Esophagus (tissue), 2 donors: Measurements from ENCODE around the gene GPR89A. TPM values are rescaled to one million over a fixed set of nuclear protein-coding genes. Genes with fewer than 3 reads are reported as not detected.
"Not testable (repeated sequence)": the region's sequence is repeated elsewhere in the genome, so short reads cannot be mapped to it uniquely, and the experiment has no call there.

ENCODE experiments used
- H3K27ac ChIP-seq, 2 donors: one replicate each; pipeline ENCODE4 v1.5.1; 2013; ENCODE audit warnings: low read depth in 2 of 2, mild to moderate bottlenecking in 2 of 2, inconsistent platforms in 1 of 2, low read length in 1 of 2, moderate library complexity in 1 of 2
- H3K27me3 ChIP-seq, 2 donors: one replicate each; pipeline ENCODE4 v1.6.1; 2013; ENCODE audit warnings: low read length in 2 of 2, control low read depth in 1 of 2, mild to moderate bottlenecking in 1 of 2; ENCODE audit not compliant: insufficient read depth in 2 of 2, control insufficient read depth in 1 of 2
- H3K36me3 ChIP-seq, 2 donors: one replicate each; pipeline ENCODE4 v1.6.1; 2013; ENCODE audit warnings: low read length in 1 of 2; ENCODE audit not compliant: control insufficient read depth in 2 of 2, insufficient read depth in 2 of 2
- H3K4me1 ChIP-seq, 2 donors: one replicate each; pipeline ENCODE4 v1.6.1; 2013; ENCODE audit warnings: low read length in 1 of 2; ENCODE audit not compliant: control insufficient read depth in 2 of 2, insufficient read depth in 2 of 2
- H3K4me3 ChIP-seq, 2 donors: one replicate each; pipeline ENCODE4 v1.5.1; 2013; ENCODE audit warnings: low read length in 2 of 2, mild to moderate bottlenecking in 2 of 2, low read depth in 1 of 2, moderate library complexity in 1 of 2
- H3K9me3 ChIP-seq, 2 donors: one replicate each; pipeline ENCODE4 v1.6.1; 2013; ENCODE audit warnings: mild to moderate bottlenecking in 2 of 2, low read depth in 1 of 2, low read length in 1 of 2, moderate library complexity in 1 of 2; ENCODE audit not compliant: control insufficient read depth in 2 of 2, insufficient read depth in 1 of 2
- WGBS, 2 donors: extraction: QIAGEN DNeasy Blood & Tissue Kit; methylation state at CpG; one replicate each; pipeline ENCODE4 v1.1.7; 2013; 5-methylcytosine and 5-hydroxymethylcytosine counted together
- polyA plus RNA-seq, 2 donors: library from polyadenylated mRNA; stranded (reverse); fragments of 200-250 nt; gene quantifications; one replicate each; pipeline ENCODE4 v1.2.3, GENCODE V29; 2013
- donor health status: healthy with polysubstance abuse.
- donor health status: Bipolar disorder and iron deficiency.

Gene GPR89A
- polyA plus RNA-seq, 2 donors: 9.5 to 9.7 TPM

DNA sequence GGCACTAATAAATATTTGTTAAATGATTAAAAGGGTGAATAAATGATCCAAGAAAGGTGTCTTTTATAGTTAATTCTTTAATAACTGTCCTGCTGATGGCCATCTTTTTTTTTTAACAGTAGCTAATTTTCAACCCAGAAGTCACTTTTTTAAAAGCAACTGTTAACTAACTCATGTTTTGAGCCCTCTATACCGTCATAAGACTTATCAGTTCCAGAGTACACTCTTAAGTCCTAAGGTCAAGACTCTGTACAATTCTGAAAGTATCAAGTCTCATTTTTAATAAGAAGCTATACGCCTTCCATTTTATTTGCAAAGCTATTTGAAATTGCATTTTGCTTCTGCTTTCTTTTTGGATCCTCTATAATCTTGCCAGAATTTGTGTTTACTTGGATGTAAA lies 3.0 kb downstream of the GPR89A start:
- H3K4me1 ChIP-seq, H3K4me3 ChIP-seq, H3K36me3 ChIP-seq, H3K27me3 ChIP-seq, H3K27ac ChIP-seq, H3K9me3 ChIP-seq: not testable (repeated sequence)
- 71 to 86% methylated on average over 2 of the region's 2 CpGs for WGBS, 2 donors

DNA sequence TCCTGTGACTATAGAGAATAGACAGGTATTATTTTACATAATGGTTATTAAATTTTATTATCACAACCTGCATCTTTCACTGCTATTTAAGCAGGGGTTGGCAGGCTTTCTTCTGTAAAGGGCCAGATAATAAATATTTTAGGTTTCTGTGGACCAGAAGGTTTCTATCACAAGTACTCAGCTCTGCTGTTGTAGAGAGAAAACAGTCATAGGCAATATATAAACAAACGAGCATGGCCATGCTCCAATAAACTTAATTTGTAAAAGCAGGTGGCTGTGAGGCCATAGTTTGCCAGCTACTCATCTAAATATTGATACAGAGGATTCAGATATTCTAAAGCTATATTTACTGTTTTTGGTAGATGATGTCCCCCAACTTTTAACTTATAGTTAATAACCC lies 12.3 kb downstream of the GPR89A start:
- not testable (repeated sequence) for H3K4me1 ChIP-seq, H3K27me3 ChIP-seq, H3K36me3 ChIP-seq, H3K27ac ChIP-seq, H3K9me3 ChIP-seq, H3K4me3 ChIP-seq
- WGBS, 2 donors: 52 to 59% methylated on average over 1 of the region's 1 CpG

DNA sequence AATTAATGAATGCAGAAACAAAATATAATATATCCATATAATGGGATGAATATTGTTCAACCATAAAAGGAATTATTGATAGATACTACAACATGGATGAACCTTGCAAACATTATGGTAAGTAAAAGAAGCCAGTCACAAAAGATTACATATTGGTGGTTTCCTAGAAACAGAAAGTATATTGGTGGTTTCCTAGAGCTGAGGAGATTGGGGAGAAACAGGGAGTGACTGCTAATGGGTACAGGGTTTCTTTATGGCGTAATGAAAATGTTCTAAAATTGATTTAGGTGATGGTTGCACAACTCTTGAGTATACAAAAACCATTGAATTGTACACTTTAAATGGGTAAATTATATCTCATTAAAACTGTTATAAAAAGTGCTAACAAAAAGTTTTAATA lies 14.4 kb downstream of the GPR89A start:
- H3K27ac ChIP-seq, H3K9me3 ChIP-seq, H3K4me1 ChIP-seq, H3K27me3 ChIP-seq, H3K4me3 ChIP-seq, H3K36me3 ChIP-seq: not testable (repeated sequence)
- WGBS, 2 donors: no CpG with 5 or more reads among the region's 1 CpG

DNA sequence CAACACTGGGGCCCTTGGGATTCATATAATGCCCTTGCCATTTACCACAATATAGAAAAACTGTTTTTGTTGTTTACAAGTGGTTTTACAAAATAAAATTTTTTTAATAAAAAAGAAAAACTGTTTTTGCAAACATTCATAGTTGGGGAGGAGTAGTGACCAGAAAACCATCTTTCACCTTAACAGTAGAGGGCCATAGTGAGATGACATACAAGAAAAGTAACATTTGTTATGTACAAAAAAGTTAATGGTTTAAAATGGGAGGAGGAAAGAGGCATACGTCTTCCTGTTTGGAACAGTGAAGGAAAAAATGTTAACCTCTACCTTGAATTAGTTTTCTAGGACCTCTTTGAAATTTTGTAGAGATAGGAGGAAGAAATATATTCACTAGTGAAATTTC lies 28.4 kb downstream of the GPR89A start:
- H3K27me3 ChIP-seq, H3K4me3 ChIP-seq, H3K4me1 ChIP-seq, H3K27ac ChIP-seq, H3K9me3 ChIP-seq, H3K36me3 ChIP-seq: not testable (repeated sequence)
- 45 to 61% methylated on average over 1 of the region's 1 CpG for WGBS, 2 donors

DNA sequence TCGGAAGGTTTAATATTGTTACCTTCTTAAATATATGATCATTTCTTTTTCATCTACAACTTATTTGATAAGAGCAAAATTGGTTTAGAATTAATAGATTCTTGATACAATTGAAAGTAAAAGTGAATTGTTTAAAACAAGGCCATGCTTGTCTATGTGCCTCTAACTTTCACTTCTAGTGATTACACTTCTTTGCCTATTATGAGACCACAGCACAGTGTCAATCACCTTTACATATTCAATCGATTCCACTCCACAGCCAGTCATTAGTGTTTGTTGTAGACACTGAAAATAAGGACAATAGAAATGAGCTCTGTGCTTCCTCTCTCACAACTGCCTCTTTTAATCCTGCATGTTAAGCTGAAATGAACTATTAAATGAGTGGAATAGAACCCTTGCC lies 34.1 kb downstream of the GPR89A start:
- not testable (repeated sequence) for H3K4me1 ChIP-seq, H3K27me3 ChIP-seq, H3K36me3 ChIP-seq, H3K27ac ChIP-seq, H3K4me3 ChIP-seq, H3K9me3 ChIP-seq
- 100% methylated on average over 1 of the region's 2 CpGs for WGBS, 2 donors

DNA sequence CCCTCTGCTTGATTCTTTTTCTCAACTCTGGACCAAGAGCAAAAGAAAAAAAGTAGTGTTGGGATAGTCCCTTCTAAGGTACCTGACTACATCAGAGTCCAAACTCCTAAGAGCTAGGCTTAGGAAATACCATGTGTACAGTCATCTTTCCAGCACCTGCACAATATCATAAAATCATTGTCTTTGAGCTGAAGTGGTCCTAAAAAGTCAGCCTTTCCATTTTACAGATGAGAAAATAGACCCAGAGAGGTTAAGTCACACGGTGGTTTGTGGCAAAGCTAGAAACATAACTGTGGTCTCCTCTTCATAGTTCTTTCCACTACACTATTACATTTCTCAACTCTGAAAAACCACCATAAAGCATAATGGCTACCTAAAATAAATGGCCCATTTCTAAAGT lies 36.2 kb downstream of the GPR89A start:
- not testable (repeated sequence) for H3K27me3 ChIP-seq, H3K9me3 ChIP-seq, H3K36me3 ChIP-seq, H3K27ac ChIP-seq, H3K4me3 ChIP-seq, H3K4me1 ChIP-seq
- no CpG with 5 or more reads among the region's 1 CpG for WGBS, 2 donors

DNA sequence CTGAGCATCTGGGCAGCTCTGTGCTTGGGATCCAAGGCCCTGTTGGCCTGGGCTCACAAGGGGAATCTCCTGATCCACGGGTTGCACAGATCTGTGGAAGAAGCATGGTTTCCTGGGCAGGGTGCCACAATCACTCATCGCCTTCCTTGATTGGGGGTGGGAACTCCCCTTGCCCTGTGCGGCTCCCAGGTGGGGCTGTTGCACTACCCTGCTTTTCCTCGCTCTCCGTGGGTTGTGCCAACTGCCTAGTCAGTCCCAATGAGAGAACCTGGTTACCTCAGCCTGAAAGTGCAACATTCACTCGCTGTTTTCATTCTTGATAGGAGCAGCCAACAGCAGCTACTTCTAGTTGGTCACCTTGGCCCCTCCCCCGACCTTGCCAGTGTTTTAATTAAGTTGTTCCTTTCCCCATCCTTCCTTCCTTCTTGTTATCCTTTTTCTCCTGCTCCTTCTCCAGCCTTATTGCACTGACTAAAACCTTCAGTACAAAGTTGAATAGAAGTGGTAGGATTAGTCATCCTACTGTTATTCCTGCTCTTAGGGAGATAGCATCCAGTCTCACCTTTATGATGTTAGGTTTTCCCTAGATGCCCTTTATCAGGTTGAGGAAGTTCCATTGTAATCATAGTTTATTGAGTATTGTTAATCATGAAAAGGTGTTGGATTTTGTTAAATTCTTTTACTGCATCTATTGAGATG lies 48.6 kb downstream of the GPR89A start:
- WGBS, 2 donors: 80 to 90% methylated on average over 5 of the region's 7 CpGs

DNA sequence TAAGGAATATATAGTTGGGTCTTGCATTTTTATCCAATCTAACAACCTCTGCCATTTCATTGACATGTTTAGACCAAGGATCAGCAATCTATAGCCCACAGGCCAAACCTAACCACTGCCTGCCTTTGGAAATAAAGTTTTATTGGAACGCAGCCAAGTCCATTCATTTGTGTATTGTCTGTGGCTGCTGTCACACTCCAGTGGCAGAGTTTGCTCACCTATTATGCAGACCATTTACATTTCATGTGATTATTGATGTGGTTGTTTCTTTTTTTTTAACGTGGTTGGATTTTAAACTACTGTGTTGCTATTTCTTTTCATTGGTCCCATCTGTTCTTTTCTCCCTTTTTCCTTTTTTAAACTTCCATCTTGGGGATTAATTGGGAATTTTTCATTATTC lies 54.7 kb downstream of the GPR89A start:
- H3K4me1 ChIP-seq, H3K4me3 ChIP-seq, H3K27ac ChIP-seq, H3K9me3 ChIP-seq, H3K36me3 ChIP-seq, H3K27me3 ChIP-seq: not testable (repeated sequence)
- 30 to 49% methylated on average over 2 of the region's 2 CpGs for WGBS, 2 donors

More for the DNA sequence above, 48.6 kb downstream of the GPR89A start:
- H3K4me3 ChIP-seq, H3K9me3 ChIP-seq, H3K36me3 ChIP-seq, H3K27me3 ChIP-seq, H3K27ac ChIP-seq, H3K4me1 ChIP-seq: not testable (repeated sequence)

DNA sequence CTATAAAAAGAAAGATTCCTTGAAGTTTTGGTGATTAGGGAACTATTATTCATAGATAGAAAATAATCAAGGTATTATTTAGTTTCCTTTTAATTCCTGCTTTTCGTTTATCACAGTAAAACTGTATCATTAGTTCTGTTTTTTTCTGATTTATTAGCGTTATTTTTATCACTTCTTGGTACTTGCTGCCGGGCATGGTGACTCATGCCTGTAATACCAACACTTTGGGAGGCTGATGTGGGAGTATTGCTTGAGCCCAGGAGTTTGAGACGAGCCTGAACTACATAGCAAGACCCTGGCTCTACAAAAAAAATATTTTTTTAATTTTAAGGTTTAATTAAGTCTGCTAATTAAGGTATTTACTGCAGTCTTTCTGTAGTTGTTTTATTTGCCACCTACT lies 57.2 kb downstream of the GPR89A start:
- 46 to 52% methylated on average over 4 of the region's 4 CpGs for WGBS, 2 donors
- H3K4me3 ChIP-seq, H3K27me3 ChIP-seq, H3K36me3 ChIP-seq, H3K9me3 ChIP-seq, H3K4me1 ChIP-seq, H3K27ac ChIP-seq: not testable (repeated sequence)

DNA sequence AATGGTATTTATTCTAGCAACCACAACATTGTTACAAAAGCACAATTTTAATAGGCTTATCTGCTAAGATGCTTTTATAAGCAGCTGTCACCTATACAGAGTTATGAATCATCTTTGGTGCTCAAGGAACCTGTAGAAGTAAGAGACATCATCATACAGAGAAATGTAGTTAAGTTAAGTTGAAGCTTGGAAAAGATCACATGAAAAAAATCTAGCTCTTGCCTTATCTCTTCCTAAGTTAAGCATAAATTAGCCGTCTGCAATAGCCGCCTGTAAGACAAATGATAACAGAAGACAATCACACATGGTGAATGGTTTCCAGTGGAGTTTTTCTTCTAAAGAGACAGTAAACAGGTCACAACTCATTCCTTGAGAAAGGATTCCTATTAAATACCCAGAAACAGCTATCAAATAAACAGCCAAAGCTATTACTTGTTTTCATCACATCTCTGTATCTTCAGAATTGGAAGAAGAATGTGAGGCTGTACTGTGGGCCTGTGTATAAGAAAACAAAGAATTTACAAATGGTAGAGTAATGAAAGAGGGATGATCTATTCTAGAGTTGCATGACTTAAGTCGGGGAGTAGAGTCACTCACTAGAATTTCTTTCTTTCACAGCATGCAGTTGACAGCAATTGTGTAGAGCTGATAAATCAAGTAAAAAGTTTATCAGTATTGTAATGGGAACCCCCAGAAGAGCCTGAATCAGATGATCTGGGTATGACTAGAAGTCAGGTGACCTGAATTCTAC lies 63.4 kb downstream of the GPR89A start:
- not testable (repeated sequence) for H3K36me3 ChIP-seq, H3K27ac ChIP-seq, H3K27me3 ChIP-seq, H3K9me3 ChIP-seq, H3K4me3 ChIP-seq, H3K4me1 ChIP-seq
- 70 to 94% methylated on average over 1 to 2 of the region's 3 CpGs for WGBS, 2 donors
